Measurements from ENCODE around the gene CCDC9. TPM values are rescaled to one million over a fixed set of nuclear protein-coding genes. Genes with fewer than 3 reads are reported as not detected.

The CCDC9 gene
- total RNA-seq, 1 experiment from 2014 or later = 22.2 TPM

- in situ Hi-C loops (cut with HindIII; ENCODE audit: low sequenced_read_pairs) = no loop called here
- DNase-seq (ENCODE audit: low spot score) = no peak
Measured at GRCh38 chr19:47319923-47320871, 63.9 kb downstream of the CCDC9 start.

Other genes starting within 250 kb of the CCDC9 start
- 5.2 and 7.7 TPM in 2 replicates for gene NPAS1, start 236.7 kb upstream of the CCDC9 start, total RNA-seq (2014; rRNA removed; shearing (Covaris generic))
- gene TMEM160, start 207.9 kb upstream of the CCDC9 start, total RNA-seq (2014; rRNA removed; shearing (Covaris generic)) = 170 and 258 TPM in 2 replicates
- 12.4 and 16.8 TPM in 2 replicates for gene ZC3H4, start 142.7 kb upstream of the CCDC9 start, total RNA-seq (2014; rRNA removed; shearing (Covaris generic))
- 603 and 649 TPM in 2 replicates for gene SAE1, start 125.7 kb upstream of the CCDC9 start, total RNA-seq (2014; rRNA removed; shearing (Covaris generic))
- 38.6 and 66.3 TPM in 2 replicates for gene BBC3, start 25.3 kb upstream of the CCDC9 start, total RNA-seq (2014; rRNA removed; shearing (Covaris generic))
- gene INAFM1, start 18.4 kb downstream of the CCDC9 start, total RNA-seq (2014; rRNA removed; shearing (Covaris generic)) = 7.0 and 11.0 TPM in 2 replicates
- 0.68 and 0.92 TPM in 2 replicates for gene C5AR1, start 53.3 kb downstream of the CCDC9 start, total RNA-seq (2014; rRNA removed; shearing (Covaris generic))
- gene C5AR2, start 75.7 kb downstream of the CCDC9 start, total RNA-seq (2014; rRNA removed; shearing (Covaris generic)) = not detected in 2 replicates
- 13.9 and 16.7 TPM in 2 replicates for gene DHX34, start 92.8 kb downstream of the CCDC9 start, total RNA-seq (2014; rRNA removed; shearing (Covaris generic))
- gene MEIS3, start 163.0 kb downstream of the CCDC9 start, total RNA-seq (2014; rRNA removed; shearing (Covaris generic)) = 114 and 148 TPM in 2 replicates
- gene SLC8A2, start 215.4 kb downstream of the CCDC9 start, total RNA-seq (2014; rRNA removed; shearing (Covaris generic)) = 3.5 and 3.8 TPM in 2 replicates
- gene KPTN, start 227.7 kb downstream of the CCDC9 start, total RNA-seq (2014; rRNA removed; shearing (Covaris generic)) = 31.5 and 44.5 TPM in 2 replicates